Activated gamma-delta T cell treated with Interleukin-2 at 50 U/mL for 16 hours (primary cell): ENCODE measurements around the gene DEPDC1B.
"Not testable (repeated sequence)": the region's sequence is repeated elsewhere in the genome, so short reads cannot be mapped to it uniquely, and the experiment has no call there.

ENCODE experiments used
- DNase-seq: peaks from one replicate; pipeline ENCODE4 v3.0.0-alpha.2; 2020

Gene DEPDC1B

DNA sequence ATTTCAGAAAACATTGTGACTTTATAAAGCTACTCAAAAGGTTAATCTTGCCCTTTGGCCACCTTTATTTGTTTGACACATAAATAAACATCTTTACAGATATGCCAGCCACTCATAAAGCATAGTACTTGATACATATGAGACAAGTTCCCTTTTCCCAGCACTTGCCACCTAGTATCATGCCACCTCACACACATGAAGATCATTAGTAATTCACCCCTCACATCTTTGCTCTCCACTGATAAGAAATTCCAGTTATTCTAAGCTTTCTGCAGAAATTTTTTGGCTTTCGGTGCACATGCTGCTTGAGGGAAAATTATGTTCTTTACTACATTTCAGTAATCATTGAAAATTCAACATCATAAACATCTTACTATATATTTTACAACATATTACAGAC, 59.1 kb downstream of the DEPDC1B start:
- DNase-seq = no peak

GRCh38 chr5:60639544-60639943, 60.4 kb downstream of the DEPDC1B start:
- no peak for DNase-seq

- no peak for DNase-seq
Observed at GRCh38 chr5:60638300-60638699, 61.7 kb downstream of the DEPDC1B start.

DNA sequence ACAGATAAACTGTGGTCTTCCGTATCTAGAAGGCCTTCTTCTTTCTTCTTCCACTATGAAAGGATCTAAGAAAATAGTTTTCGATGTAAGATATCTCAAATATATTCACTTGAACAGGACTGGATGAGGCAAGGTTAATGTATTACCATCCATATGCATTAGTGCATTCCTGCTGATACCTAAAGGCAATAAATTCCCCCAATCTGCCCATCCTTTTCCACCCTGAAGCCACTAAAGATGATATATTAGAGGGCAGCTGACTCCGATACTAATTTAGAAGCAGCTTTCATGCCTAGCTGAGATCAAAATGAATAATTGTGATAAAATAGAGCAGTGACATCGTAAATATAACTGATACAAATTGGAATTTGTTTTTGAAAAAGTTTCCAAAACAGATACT, 63.3 kb downstream of the DEPDC1B start:
- DNase-seq = no peak

DNA sequence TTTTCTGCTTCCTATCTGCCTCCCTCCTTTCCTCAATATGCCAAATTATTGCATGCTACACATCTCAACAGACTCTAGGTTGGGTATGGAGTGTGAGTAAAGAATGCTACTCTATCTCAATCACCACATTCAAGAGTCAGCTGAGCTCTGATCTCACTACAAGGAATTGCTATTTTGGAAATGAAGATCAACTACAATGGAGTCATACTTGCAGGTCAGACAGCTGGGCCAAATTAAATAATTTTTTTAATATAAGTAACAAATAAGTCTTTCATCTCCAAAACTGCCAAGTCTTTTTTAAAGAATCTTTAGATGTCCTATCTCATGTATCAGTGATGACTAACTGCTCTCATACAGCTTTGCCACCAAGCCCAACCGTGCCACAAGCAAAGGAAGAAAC, 64.0 kb downstream of the DEPDC1B start:
- no peak for DNase-seq

DNA sequence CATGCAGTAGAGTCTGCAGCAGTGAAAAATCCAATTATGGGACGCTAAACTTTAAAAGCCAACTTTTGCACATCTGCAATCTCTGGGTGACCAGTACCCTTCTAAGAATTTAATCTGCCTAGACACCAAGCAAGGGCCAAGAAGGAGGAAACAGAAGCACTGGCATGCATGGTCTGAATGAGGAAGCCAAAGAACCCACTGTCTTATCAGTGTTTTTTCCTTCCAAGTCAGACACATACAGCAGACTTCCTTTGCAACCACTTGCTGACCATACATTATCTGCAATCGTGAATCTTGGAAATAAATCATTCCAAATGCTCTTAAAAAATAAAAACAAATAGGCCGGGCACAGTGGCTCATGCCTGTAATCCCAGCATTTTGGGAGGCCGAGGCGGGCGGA, 65.9 kb downstream of the DEPDC1B start:
- no peak for DNase-seq

- DNase-seq = no peak
Observed at GRCh38 chr5:60633341-60633740, 66.6 kb downstream of the DEPDC1B start.

DNA sequence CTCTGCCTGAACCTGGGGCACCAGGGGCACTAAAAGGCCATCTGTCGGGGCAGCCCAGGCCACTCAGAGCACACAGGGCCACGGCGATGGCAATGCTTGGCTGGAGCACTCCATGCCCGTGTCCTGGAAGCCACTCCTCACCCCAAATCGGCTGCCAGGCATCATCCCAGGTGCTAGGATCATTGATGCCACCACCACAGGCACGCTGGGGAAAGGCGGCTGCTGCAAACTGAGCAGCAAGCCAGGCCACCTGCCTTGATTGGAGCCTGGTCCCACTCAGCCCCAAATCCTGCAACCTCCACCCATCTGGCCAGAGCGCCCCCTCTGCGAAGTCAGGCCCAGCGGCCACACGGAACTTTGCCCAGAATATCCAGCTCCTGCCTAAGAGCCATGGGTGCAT, 67.8 kb downstream of the DEPDC1B start:
- DNase-seq = no peak

- DNase-seq = no peak
Observed at GRCh38 chr5:60630836-60631235, 69.1 kb downstream of the DEPDC1B start.

DNA sequence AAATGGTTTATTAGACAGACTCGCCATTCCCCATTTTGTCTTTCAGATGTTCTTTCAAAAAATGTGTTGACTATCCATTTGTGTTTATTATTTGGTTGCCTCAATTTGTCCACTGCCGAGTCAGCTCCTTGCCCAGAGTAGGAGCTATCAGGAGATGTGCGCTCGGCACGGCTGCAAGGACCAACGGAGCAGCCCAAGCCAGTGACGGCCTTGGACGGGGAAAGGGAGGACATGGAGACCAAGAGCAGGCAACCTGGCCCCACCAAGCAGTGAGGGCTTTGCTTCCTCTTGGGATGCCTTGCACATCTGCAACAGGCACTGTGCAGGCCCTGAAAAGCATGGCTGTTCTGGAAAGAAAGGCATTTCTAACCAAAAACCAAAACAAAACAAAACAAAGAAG, 69.8 kb downstream of the DEPDC1B start:
- no peak for DNase-seq

DNA sequence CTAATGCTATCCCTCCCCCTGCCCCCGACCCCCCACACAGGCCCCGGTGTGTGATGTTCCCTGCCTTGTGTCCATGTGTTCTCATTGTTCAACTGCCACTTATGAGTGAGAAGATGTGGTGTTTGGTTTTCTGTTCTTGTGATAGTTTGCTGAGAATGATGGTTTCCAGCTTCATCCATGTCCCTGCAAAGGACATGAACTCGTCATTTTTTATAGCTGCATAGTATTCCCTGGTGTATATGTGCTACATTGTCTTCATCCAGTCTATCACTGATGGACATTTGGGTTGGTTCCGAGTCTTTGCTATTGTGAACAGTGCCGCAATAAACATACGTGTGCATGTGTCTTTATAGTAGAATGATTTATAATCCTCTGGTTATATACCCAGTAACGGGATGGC, 75.1 kb downstream of the DEPDC1B start:
- DNase-seq = not testable (repeated sequence)

- not testable (repeated sequence) for DNase-seq
Observed at GRCh38 chr5:60620752-60621151, 79.2 kb downstream of the DEPDC1B start.

DNA sequence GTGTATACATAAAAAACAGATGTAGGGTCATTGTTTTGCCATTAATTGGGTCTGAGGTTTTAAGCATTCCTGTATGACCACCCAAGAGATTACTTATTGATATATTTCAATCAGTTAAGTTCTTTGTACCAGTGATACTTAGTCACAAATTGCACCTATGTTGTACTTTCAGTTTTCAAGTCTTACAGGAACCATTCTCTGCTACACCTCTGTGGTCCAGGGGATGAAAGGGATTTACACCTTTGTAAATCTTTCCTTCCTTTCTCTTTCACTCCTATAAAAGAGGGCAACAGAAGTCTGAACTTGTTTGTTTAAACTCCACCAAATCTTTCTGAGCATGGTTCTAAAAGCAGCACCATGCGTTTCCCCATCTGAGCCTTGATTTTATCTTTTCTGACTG, 86.1 kb downstream of the DEPDC1B start:
- DNase-seq = no peak

DNA sequence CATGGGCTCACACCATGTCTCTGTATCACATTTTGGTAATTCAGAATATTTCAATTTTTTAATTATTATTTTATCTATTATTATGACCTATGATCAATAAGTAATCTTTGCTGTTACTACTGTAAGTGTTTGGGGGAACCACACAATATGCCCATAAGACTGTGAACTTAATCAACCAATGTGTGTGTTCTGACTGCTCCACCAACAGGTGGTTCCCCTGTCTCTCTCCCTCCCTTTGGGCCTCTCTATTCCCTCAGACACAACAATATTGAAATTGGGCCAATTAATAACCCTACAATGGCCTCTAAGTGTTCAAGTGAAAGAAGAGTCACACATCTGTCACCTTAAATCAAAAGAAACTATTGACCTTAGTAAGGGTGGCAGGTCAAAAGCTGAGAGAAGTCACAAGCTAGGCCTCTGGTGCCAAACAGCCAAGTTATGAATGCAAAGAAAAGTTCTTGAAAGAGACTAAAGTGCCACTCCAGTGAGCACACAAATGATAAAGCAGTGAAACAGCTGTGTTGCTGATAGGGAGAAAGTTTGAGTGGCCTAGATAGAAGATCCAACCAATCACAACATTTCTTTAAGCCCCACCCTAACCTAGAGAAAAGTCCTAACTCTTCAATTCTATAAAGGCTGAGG, 88.7 kb downstream of the DEPDC1B start:
- no peak for DNase-seq

DNA sequence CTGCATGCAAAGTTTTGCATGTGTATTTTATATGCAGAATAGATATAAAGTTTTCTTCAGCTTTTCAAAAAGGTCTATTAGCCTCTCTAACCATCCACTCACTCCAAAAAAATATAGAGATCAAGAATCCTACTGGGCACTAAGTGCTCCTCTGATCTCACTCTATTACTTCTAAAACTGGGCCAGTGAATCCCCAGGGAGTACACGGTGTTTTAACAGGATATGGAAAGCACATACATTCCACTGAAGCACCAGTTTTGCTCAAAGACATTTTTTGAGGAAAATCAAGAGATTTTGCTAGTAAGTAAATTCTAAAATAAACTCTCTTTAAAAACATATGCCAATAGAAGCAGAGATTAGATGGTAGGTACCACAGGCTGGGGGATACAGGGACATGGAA, 95.2 kb downstream of the DEPDC1B start:
- DNase-seq = no peak

DNA sequence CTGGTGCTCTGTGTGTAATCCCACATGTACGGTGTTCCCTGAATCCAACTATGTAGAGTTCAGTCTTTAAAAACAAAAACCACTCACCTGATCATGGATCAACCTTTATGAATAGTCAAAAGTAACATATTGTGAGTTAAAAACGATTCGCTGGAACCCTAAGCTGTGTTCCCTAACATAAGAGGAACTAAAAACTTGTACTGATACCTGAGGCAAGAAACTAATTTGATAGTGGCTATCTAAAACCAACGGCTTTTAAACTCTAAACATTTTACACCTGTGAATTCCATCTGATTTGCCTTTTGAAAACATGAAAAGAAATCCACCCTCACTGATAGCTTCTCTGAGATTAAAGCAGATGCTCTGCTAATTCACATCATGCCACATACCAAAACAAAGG, 101.5 kb downstream of the DEPDC1B start:
- no peak for DNase-seq

DNA sequence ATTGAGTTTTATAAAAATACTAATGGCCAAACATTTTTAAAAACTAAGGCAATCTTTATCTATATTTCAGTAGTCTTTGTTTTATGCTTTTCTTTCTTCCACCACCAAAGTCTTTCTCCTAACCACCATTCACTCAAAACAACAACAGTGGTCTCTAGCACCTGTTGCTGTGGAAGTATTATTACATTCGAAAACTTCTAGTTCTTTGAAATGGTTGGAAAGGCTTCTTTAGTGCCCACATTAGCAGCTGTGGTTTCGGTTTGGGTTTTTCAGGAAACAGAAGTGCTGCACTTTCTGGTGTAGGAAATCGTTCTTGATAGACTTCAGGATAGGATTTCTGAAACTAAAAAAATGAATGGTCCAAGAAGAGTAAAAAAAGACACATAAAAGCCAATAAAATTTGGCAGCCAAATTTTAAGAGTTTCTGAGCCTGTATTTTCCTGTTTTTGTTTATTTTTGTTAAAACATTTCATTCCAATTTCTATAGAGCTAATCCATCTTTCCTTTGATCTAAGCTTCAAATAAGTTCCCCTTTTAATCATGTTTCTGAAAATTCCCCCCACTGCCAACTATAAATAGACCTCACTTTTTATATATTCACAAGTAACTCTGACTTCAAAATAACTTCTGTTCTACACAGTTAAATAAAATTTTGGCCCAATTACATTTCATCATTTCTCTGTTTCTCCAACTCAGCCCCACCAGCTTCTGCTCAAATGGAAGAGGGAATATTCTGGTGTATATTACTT, 102.2 kb downstream of the DEPDC1B start:
- no peak for DNase-seq

DNA sequence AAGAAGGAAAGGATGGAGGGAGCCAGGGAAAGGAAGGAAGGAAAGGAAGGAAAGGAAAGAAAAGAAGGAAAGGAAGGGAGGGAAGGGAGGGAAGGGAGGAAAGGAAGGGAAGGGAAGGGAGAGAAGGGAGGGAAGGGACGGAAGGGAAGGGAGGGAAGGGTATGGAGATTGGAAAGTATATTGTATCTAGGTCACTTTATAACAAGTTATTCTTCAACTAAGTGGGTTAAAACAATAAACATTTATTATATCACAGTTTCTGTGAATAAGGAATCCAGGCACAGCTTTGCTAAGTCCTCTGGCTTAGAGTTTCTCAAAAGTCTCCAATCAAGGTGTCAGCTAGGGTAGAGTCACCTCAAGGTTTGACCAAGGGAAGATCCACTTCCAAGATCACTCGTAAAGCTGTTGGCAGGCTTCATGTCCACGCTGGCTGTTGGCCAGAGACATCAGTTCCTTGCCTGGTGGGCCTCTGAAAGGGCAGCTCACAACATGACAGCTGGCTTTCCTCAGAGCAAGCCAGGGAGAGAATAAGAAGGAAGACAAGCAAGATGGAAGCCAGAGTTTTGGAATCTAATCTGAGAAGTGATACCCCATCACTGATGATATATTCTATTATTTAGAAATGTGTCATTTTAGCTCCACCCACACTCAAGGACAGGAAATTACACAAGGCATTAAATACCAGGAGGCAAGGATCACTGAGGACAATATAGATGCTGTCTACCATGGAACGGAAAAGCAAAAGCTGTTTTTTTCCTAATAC, 105.1 kb downstream of the DEPDC1B start:
- DNase-seq = no peak

GRCh38 chr5:60590172-60590571, 109.8 kb downstream of the DEPDC1B start:
- DNase-seq = no peak

DNA sequence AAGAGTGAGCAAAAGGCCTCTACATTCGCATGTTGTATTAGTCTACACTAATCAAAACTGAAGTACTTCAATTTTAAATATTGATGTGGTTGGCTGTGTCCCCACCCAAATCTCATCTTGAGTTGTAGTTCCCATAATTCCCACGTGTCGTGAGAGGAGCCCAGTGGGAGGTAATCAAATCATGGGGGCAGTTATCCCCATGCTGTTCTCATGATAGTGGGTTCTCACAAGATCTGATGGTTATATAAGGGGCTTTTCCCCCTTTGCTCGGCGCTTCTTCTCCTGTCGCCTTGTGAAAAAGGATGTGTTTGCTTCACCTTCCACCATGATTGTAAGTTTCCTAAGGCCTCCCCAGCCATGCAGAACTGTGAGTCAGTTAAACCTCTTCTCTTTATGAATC, 112.7 kb downstream of the DEPDC1B start:
- DNase-seq = not testable (repeated sequence)

- DNase-seq = no peak
Observed at GRCh38 chr5:60586307-60586901, 113.6 kb downstream of the DEPDC1B start.

- DNase-seq = no peak
Observed at GRCh38 chr5:60585618-60586017, 114.3 kb downstream of the DEPDC1B start.

GRCh38 chr5:60584304-60584703, 115.7 kb downstream of the DEPDC1B start:
- no peak for DNase-seq

DNA sequence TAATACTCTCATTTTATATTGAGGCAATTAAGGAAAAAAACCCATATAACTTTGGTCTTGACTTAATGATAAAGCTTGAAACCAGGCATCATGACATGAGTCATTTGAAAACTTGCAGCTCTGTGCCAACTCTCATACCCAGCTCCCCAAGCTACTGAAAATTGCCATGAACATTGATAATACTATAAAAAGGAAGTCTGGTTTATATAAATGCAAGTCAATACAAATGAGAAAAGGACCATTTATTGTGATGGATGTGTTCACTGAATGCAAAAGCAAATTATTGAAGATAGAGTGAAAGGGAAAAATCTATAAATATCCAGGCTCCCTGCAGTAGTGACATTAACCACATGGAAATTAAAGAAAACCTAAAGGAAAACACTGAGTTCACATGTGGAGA, 116.3 kb downstream of the DEPDC1B start:
- DNase-seq = no peak
